Fibroblast of pulmonary artery (primary cell): ENCODE data around the gene PSD2.

Experiments
- DNase-seq: peaks from one replicate; pipeline ENCODE4 v3.0.0-alpha.2; 2010; ENCODE audit warnings: low read depth
- H3K4me3 ChIP-seq: replicated peaks from 2 replicates; pipeline ENCODE4 v1.5.1; 2011; ENCODE audit warnings: low read depth, mild to moderate bottlenecking, control low read depth, low read length, moderate library complexity
- TF ChIP-seq, protein P1 (sequence below): IDR thresholded peaks from 2 replicates; pipeline ENCODE4 v1.5.1; 2011; ENCODE audit warnings: mild to moderate bottlenecking, control low read depth, low read length, inconsistent platforms; ENCODE audit errors: missing control alignments

PSD2 gene

GRCh38 chr5:139885172-139885856 lies 89.7 kb downstream of the PSD2 start:
- H3K4me3 ChIP-seq: no peak overlapping the region
- TF ChIP-seq, protein P1, sequence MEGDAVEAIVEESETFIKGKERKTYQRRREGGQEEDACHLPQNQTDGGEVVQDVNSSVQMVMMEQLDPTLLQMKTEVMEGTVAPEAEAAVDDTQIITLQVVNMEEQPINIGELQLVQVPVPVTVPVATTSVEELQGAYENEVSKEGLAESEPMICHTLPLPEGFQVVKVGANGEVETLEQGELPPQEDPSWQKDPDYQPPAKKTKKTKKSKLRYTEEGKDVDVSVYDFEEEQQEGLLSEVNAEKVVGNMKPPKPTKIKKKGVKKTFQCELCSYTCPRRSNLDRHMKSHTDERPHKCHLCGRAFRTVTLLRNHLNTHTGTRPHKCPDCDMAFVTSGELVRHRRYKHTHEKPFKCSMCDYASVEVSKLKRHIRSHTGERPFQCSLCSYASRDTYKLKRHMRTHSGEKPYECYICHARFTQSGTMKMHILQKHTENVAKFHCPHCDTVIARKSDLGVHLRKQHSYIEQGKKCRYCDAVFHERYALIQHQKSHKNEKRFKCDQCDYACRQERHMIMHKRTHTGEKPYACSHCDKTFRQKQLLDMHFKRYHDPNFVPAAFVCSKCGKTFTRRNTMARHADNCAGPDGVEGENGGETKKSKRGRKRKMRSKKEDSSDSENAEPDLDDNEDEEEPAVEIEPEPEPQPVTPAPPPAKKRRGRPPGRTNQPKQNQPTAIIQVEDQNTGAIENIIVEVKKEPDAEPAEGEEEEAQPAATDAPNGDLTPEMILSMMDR: no peak
- no peak for DNase-seq

GRCh38 chr5:139885857-139886208 lies 90.2 kb downstream of the PSD2 start:
- TF ChIP-seq, protein P1: no peak

GRCh38 chr5:139886213-139886612 lies 90.6 kb downstream of the PSD2 start:
- DNase-seq: no peak
- TF ChIP-seq, protein P1: no peak
- no peak overlapping the region for H3K4me3 ChIP-seq

More at GRCh38 chr5:139885857-139886208, 90.2 kb downstream of the PSD2 start:
- H3K4me3 ChIP-seq: no peak overlapping the region
- no peak for DNase-seq

DNA sequence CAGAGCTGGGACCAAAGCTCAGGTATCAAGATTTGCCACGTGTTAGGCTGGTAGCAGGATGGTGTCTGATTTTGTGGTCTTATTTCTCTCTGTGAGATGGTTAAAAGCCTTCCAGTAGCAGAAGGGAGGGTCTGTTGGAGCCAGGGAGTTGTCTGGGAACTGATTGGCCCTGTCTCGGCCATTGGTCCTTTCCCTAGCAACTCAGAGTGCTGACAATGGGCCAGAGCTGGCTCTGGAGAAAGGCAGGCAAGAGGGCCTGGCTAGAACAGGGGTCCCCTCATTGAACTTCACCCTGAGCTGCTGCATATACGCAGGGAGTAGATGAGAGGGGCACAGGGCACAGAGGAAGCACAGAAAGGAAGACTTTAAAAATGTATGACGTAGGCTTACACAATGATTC lies 92.8 kb downstream of the PSD2 start:
- TF ChIP-seq, protein P1: no peak
- no peak overlapping the region for H3K4me3 ChIP-seq
- no peak for DNase-seq

DNA sequence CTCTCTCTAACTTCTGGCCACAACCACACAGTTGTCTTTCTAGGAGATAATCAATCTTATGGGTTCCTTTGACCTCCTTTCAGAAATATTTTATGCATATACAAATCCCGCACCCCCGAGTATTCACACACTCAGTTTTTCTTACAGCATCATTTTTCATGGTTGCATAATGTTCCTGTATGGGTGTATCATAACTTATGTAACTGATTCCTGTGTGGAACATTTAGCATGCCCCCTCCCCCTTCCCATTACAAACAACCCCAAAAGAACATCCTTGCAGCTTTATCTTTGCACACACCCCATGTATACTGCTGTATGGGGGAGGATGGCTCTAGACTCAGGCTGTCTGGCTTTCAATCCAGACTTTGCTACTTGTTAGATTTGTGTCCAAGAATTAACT lies 93.8 kb downstream of the PSD2 start:
- no peak for DNase-seq
- H3K4me3 ChIP-seq: no peak overlapping the region
- TF ChIP-seq, protein P1: no peak

- no peak overlapping the region for H3K4me3 ChIP-seq
- DNase-seq: no peak
- TF ChIP-seq, protein P1: no peak
Measured at GRCh38 chr5:139893873-139894272, 98.3 kb downstream of the PSD2 start.
